IPS-11a (cell line): Measurements from ENCODE around the gene LNP1.
"Not testable (repeated sequence)": the region's sequence is repeated elsewhere in the genome, so short reads cannot be mapped to it uniquely, and the experiment has no call there.

Source experiments
- H3K4me3 ChIP-seq: one replicate; pipeline ENCODE4 v1.5.1; 2013; ENCODE audit warnings: low read depth, low read length, control low read depth

LNP1 gene

GRCh38 chr3:100427699-100428098 lies 26.4 kb downstream of the LNP1 start:
- H3K4me3 ChIP-seq = no peak overlapping the region

GRCh38 chr3:100429187-100429716 lies 27.9 kb downstream of the LNP1 start:
- H3K4me3 ChIP-seq = no peak overlapping the region

- H3K4me3 ChIP-seq = no peak overlapping the region
Observed at GRCh38 chr3:100436951-100437350, 35.6 kb downstream of the LNP1 start.

GRCh38 chr3:100437721-100438622 lies 36.6 kb downstream of the LNP1 start:
- H3K4me3 ChIP-seq = no peak overlapping the region

- no peak overlapping the region for H3K4me3 ChIP-seq
Observed at GRCh38 chr3:100438623-100438974, 37.3 kb downstream of the LNP1 start.

- H3K4me3 ChIP-seq = no peak overlapping the region
Observed at GRCh38 chr3:100440895-100441294, 39.6 kb downstream of the LNP1 start.

GRCh38 chr3:100443690-100444089 lies 42.4 kb downstream of the LNP1 start:
- H3K4me3 ChIP-seq = no peak overlapping the region

- not testable (repeated sequence) for H3K4me3 ChIP-seq
Observed at GRCh38 chr3:100447067-100447466, 45.7 kb downstream of the LNP1 start.

- H3K4me3 ChIP-seq = no peak overlapping the region
Observed at GRCh38 chr3:100448079-100448478, 46.7 kb downstream of the LNP1 start.

GRCh38 chr3:100449214-100449613 lies 47.9 kb downstream of the LNP1 start:
- H3K4me3 ChIP-seq = no peak overlapping the region

GRCh38 chr3:100454677-100455076 lies 53.3 kb downstream of the LNP1 start:
- no peak overlapping the region for H3K4me3 ChIP-seq

GRCh38 chr3:100455841-100456550 lies 54.7 kb downstream of the LNP1 start:
- H3K4me3 ChIP-seq = no peak overlapping the region

GRCh38 chr3:100456745-100457144 lies 55.4 kb downstream of the LNP1 start:
- no peak overlapping the region for H3K4me3 ChIP-seq

GRCh38 chr3:100457811-100458210 lies 56.5 kb downstream of the LNP1 start:
- no peak overlapping the region for H3K4me3 ChIP-seq

- H3K4me3 ChIP-seq = no peak overlapping the region
Observed at GRCh38 chr3:100458814-100459213, 57.5 kb downstream of the LNP1 start.

GRCh38 chr3:100463002-100463401 lies 61.7 kb downstream of the LNP1 start:
- no peak overlapping the region for H3K4me3 ChIP-seq

- no peak overlapping the region for H3K4me3 ChIP-seq
Observed at GRCh38 chr3:100463646-100464155, 62.4 kb downstream of the LNP1 start.

GRCh38 chr3:100465892-100466777 lies 64.8 kb downstream of the LNP1 start:
- H3K4me3 ChIP-seq = no peak overlapping the region

- no peak overlapping the region for H3K4me3 ChIP-seq
Observed at GRCh38 chr3:100467133-100467532, 65.8 kb downstream of the LNP1 start.

- no peak overlapping the region for H3K4me3 ChIP-seq
Observed at GRCh38 chr3:100468676-100469075, 67.3 kb downstream of the LNP1 start.

- H3K4me3 ChIP-seq = no peak overlapping the region
Observed at GRCh38 chr3:100470951-100471350, 69.6 kb downstream of the LNP1 start.
